Measurements from ENCODE around the gene ALKAL2.

DNA sequence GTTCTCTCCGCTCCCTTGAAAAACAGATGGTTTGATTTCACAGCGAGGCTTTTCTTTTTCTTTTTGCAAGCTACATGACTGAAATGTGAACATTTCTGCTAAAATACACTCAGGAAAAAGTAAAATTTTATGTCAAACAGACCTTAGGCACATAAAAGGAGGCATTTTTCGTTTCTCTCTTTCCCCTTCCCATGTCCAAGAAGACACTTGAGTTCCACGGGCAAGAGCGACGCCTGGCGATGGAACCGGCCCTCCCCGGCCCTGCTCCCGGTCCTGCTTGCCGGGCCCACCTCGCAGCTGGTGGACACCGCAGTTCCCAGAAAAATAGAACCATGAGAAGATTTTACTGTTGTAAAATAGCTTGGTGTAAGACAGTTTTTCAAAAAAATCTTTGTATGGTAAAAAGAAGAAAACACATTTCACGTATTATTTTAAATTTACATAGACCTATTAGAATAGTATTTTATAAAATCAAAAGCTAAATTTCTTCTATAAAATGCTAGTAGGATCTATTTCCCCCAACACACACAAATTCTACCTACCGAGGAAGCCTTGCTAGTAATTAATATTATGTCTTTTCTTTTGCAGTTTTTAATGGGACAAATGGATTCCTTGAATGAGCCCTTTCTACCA is 2.3 kb upstream of the ALKAL2 start:
- TF ChIP-seq POLR2A (IDR thresholded peaks at IDR 0.05): no peak
- TF ChIP-seq, protein P1, sequence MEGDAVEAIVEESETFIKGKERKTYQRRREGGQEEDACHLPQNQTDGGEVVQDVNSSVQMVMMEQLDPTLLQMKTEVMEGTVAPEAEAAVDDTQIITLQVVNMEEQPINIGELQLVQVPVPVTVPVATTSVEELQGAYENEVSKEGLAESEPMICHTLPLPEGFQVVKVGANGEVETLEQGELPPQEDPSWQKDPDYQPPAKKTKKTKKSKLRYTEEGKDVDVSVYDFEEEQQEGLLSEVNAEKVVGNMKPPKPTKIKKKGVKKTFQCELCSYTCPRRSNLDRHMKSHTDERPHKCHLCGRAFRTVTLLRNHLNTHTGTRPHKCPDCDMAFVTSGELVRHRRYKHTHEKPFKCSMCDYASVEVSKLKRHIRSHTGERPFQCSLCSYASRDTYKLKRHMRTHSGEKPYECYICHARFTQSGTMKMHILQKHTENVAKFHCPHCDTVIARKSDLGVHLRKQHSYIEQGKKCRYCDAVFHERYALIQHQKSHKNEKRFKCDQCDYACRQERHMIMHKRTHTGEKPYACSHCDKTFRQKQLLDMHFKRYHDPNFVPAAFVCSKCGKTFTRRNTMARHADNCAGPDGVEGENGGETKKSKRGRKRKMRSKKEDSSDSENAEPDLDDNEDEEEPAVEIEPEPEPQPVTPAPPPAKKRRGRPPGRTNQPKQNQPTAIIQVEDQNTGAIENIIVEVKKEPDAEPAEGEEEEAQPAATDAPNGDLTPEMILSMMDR (IDR thresholded peaks at IDR 0.05): peak; percentile 79 to 95 (median 92)
